IMR-90 (cell line): ENCODE measurements around the gene ZFP36L1.

ENCODE experiments used
- CTCF ChIP-seq: conservative IDR thresholded peaks from 2 replicates; pipeline ENCODE4 v1.5.1; 2012; ENCODE audit warnings: mild to moderate bottlenecking, low read depth, low read length, improper control_type of control experiment
- FOS ChIP-seq: fragments of 150-350 bp; IDR thresholded peaks from 2 replicates; pipeline ENCODE4 v1.6.1; 2016; ENCODE audit warnings: low read depth, low read length
- POLR2A ChIP-seq: IDR thresholded peaks from 2 replicates; pipeline ENCODE4 v1.6.1; 2012; ENCODE audit warnings: mild to moderate bottlenecking, low read depth, low read length

DNA sequence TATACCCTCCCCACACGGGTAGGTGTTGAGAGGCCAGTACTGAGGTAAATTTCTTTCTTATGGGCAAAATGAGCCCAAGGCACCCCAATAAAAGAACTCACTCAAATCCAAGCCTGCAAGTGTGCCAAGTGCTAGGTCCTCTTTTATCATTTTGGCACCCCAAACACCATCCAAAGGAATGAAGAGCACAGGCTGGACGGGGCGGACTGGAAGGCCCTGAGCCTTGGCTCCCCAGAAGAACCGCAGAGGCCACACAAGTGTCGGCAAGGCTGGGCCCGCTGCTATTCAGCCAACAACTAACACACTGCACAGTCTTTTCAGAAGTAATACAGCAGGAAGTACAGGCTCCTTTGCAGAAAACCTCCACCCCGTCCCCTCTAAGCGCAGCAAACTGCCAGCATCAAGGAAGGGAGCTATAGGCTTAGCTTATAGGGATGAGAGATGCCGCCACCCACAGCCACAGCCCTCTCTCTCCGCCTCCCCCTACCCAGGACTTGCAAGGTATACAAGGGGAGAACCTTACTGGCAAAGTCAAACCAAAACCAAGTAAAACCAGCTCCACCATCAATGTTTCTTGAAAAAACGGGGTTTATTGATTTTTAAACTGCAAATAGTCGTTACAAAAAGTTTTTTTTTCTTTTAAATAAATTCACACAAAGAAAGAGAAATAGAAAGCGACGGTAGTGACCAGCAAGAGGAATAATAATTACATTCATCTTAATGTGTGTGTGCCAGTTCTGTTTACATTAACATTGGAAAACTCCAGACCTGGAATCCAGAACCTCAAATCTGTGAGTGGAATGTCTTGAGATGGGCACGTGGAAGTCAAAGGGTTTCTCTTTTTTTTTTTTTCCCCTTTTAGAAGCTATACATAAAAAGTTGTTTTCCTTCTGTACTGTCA, 5.5 kb downstream of the ZFP36L1 start:
- no peak for TF ChIP-seq FOS
- no peak for TF ChIP-seq CTCF
- TF ChIP-seq POLR2A = no peak
